H1 (cell line): ENCODE data around the gene BRSK2. TPM values are rescaled to one million over a fixed set of nuclear protein-coding genes. Genes with fewer than 3 reads are reported as not detected.

Experiments
- CTCF ChIA-PET: fragments of 300-600 bp; sonication (Branson Sonifier 250); formaldehyde crosslinking; loops from one replicate; lab custom pipeline; 2021; ENCODE audit not compliant: partially characterized antibody; lab: Charles Lee
- POLR2A ChIA-PET: fragments of 300-600 bp; sonication (Branson Sonifier 250); formaldehyde crosslinking; loops from one replicate; lab custom pipeline; 2021; ENCODE audit warnings: inconsistent platforms; ENCODE audit not compliant: partially characterized antibody; lab: Charles Lee
- DNase-seq, 2 experiments: peaks; one replicate each; pipeline versions ENCODE4 v3.0.0 to v3.0.0-alpha.2; 2010 to 2022; ENCODE audit warnings: low spot score in 2 of 2, low read depth in 1 of 2, mixed read lengths in 1 of 2
- FAIRE-seq: peaks from 2 replicates; lab custom pipeline; 2011; peaks lifted over from hg19 to GRCh38; lab: Jason Lieb, UNC
- H2AFZ ChIP-seq: 2 replicates; pipeline ENCODE4 v1.8.1; 2012; ENCODE audit warnings: low read length, inconsistent platforms
- H2AK5ac ChIP-seq: 2 replicates; pipeline ENCODE4 v1.6.1; 2013; ENCODE audit warnings: low read depth, low read length
- H2BK120ac ChIP-seq: replicated peaks from 2 replicates; pipeline ENCODE3; 2013; ENCODE audit warnings: low read depth, low read length, inconsistent platforms
- H2BK12ac ChIP-seq: 2 replicates; pipeline ENCODE4 v1.6.1; 2013; ENCODE audit warnings: low read depth, low read length
- H2BK15ac ChIP-seq: 2 replicates; pipeline ENCODE4 v1.6.1; 2013; ENCODE audit warnings: low read length
- H2BK20ac ChIP-seq: 2 replicates; pipeline ENCODE4 v1.6.1; 2013; ENCODE audit warnings: low read length
- H2BK5ac ChIP-seq: 2 replicates; pipeline ENCODE4 v1.6.1; 2013; ENCODE audit warnings: low read depth, low read length
- H3K14ac ChIP-seq: 2 replicates; pipeline ENCODE4 v1.6.1; 2013; ENCODE audit warnings: inconsistent platforms; ENCODE audit not compliant: insufficient read length
- H3K18ac ChIP-seq: 2 replicates; pipeline ENCODE4 v1.6.1; 2013; ENCODE audit warnings: low read length; ENCODE audit errors: extremely low read depth
- H3K23ac ChIP-seq: 2 replicates; pipeline ENCODE4 v1.6.1; 2013; ENCODE audit warnings: inconsistent platforms; ENCODE audit not compliant: insufficient read length
- H3K23me2 ChIP-seq: 2 replicates; pipeline ENCODE4 v1.6.1; 2013; ENCODE audit warnings: low read depth, low read length
- H3K27ac ChIP-seq: 2 replicates; pipeline ENCODE4 v1.6.1; 2011; ENCODE audit warnings: low read depth, low read length, inconsistent platforms
- H3K27me3 ChIP-seq, 4 experiments: replicated peaks in 1 of 4; 1 replicate in 1 of 4; 2 replicates in 3 of 4; pipeline versions ENCODE4 v1.6.1 to v1.8.1; 2011 to 2013; ENCODE audit warnings: low read length in 3 of 4, mild to moderate bottlenecking in 3 of 4, inconsistent platforms in 2 of 4, mixed read lengths in 2 of 4, moderate library complexity in 1 of 4; ENCODE audit not compliant: control insufficient read depth in 3 of 4, insufficient read depth in 3 of 4; ENCODE audit errors: extremely low read depth in 1 of 4
- H3K36me3 ChIP-seq, 4 experiments: 2 replicates each; pipeline versions ENCODE4 v1.6.1 to v1.8.1; 2011 to 2013; ENCODE audit warnings: mild to moderate bottlenecking in 4 of 4, low read length in 3 of 4, moderate library complexity in 2 of 4, control low read depth in 1 of 4, inconsistent platforms in 1 of 4; ENCODE audit not compliant: insufficient read depth in 4 of 4, control insufficient read depth in 2 of 4
- H3K4ac ChIP-seq: replicated peaks from 2 replicates; pipeline ENCODE3; 2013; ENCODE audit warnings: low read length, low read depth, mixed read lengths, inconsistent platforms; ENCODE audit not compliant: insufficient read length
- H3K4me1 ChIP-seq, 4 experiments: replicated peaks in 1 of 4; 1 replicate in 1 of 4; 2 replicates in 3 of 4; pipeline versions ENCODE4 v1.6.1 to v1.8.1; 2011 to 2013; ENCODE audit warnings: low read length in 3 of 4, inconsistent platforms in 2 of 4, mixed read lengths in 1 of 4; ENCODE audit not compliant: insufficient read depth in 4 of 4, control insufficient read depth in 3 of 4
- H3K4me2 ChIP-seq, 2 experiments: 2 replicates each; pipeline versions ENCODE4 v1.6.1 to v1.8.1; 2011 to 2013; ENCODE audit warnings: low read depth in 2 of 2, low read length in 2 of 2, control low read depth in 1 of 2, inconsistent platforms in 1 of 2, mild to moderate bottlenecking in 1 of 2; ENCODE audit not compliant: insufficient read depth in 1 of 2
- H3K4me3 ChIP-seq, 4 experiments: fragments of 200-600, 300-600 bp in 1 of 4; sonication (generic), shearing (Covaris generic), sonication (Bioruptor Twin) in 1 of 4; 2 replicates each; pipeline versions ENCODE4 v1.5.1 to v1.8.1; 2011 to 2016; ENCODE audit warnings: low read length in 4 of 4, low read depth in 3 of 4, control low read depth in 2 of 4, inconsistent platforms in 2 of 4, mild to moderate bottlenecking in 2 of 4, mixed read lengths in 1 of 4, moderate library complexity in 1 of 4; ENCODE audit not compliant: insufficient read depth in 2 of 4; ENCODE audit errors: extremely low read depth in 1 of 4
- H3K56ac ChIP-seq: replicated peaks from 2 replicates; pipeline ENCODE3; 2013; ENCODE audit warnings: low read depth, mild to moderate bottlenecking, mixed read lengths, low read length, inconsistent platforms; ENCODE audit not compliant: insufficient read length
- H3K79me1 ChIP-seq: 2 replicates; pipeline ENCODE4 v1.6.1; 2013; ENCODE audit warnings: low read depth, low read length, control low read depth
- H3K79me2 ChIP-seq, 2 experiments: 2 replicates each; pipeline versions ENCODE4 v1.6.1 to v1.8.1; 2012 to 2013; ENCODE audit warnings: low read length in 2 of 2, mild to moderate bottlenecking in 2 of 2, inconsistent platforms in 1 of 2; ENCODE audit not compliant: insufficient read depth in 2 of 2, control insufficient read depth in 1 of 2
- H3K9ac ChIP-seq, 4 experiments: replicated peaks in 1 of 4; 1 replicate in 1 of 4; 2 replicates in 3 of 4; pipeline versions ENCODE4 v1.6.1 to v1.8.1; 2011 to 2013; ENCODE audit warnings: low read depth in 3 of 4, low read length in 3 of 4, control low read depth in 2 of 4, mild to moderate bottlenecking in 2 of 4, moderate library complexity in 2 of 4, inconsistent platforms in 1 of 4; ENCODE audit errors: extremely low read depth in 1 of 4
- H3K9me3 ChIP-seq, 2 experiments: 2 replicates each; pipeline versions ENCODE4 v1.6.1 to v1.8.1; 2012 to 2013; ENCODE audit warnings: mild to moderate bottlenecking in 2 of 2, moderate library complexity in 2 of 2, control low read depth in 1 of 2, inconsistent platforms in 1 of 2, low read depth in 1 of 2, low read length in 1 of 2, mixed read lengths in 1 of 2; ENCODE audit not compliant: insufficient read depth in 2 of 2
- H4K20me1 ChIP-seq, 2 experiments: replicated peaks in 1 of 2; 2 replicates each; pipeline versions ENCODE3 to v1.8.1; 2011 to 2013; ENCODE audit warnings: inconsistent platforms in 2 of 2, low read length in 2 of 2, mild to moderate bottlenecking in 1 of 2; ENCODE audit not compliant: insufficient read depth in 2 of 2, control insufficient read depth in 1 of 2
- H4K5ac ChIP-seq: 2 replicates; pipeline ENCODE4 v1.6.1; 2013; ENCODE audit warnings: low read length, low read depth, mixed read lengths, inconsistent platforms; ENCODE audit not compliant: insufficient read length
- H4K8ac ChIP-seq: 2 replicates; pipeline ENCODE4 v1.8.0; 2013; ENCODE audit warnings: mild to moderate bottlenecking, moderate library complexity, low read length, inconsistent platforms; ENCODE audit not compliant: insufficient read depth; ENCODE audit errors: extremely low read depth
- H4K91ac ChIP-seq: replicated peaks from 2 replicates; pipeline ENCODE3; 2013; ENCODE audit warnings: low read length, mixed read lengths, inconsistent platforms; ENCODE audit not compliant: insufficient read length
- MAFK ChIP-seq: IDR thresholded peaks from 2 replicates; pipeline ENCODE4 v1.6.1; 2012; ENCODE audit warnings: low read depth, mild to moderate bottlenecking, improper control_type of control experiment, low read length
- WGBS, 2 experiments: shearing (Covaris generic) in 1 of 2; methylation state at CpG; one replicate each; pipeline versions ENCODE4 v1.1.6 to v1.1.7; 2013 to 2015; ENCODE audit warnings: low lambda C conversion rate in 2 of 2, mixed read lengths in 2 of 2, inconsistent platforms in 1 of 2, low coverage in 1 of 2, missing lambda C conversion rate in 1 of 2; ENCODE audit not compliant: insufficient replicate concordance in 2 of 2, insufficient coverage in 1 of 2, insufficient read length in 1 of 2; ENCODE audit errors: extremely low coverage in 1 of 2, missing lambda C conversion rate in 1 of 2; 5-methylcytosine and 5-hydroxymethylcytosine counted together
- polyA plus RNA-seq, 7 experiments: library from polyadenylated mRNA; depleted of rRNA in 3 of 7; stranded (reverse) in 5 of 7; unstranded in 2 of 7; fragments of >200 nt in 5 of 7; fragments of 200-250 nt in 2 of 7; gene quantifications; 1 replicate in 5 of 7; 2 replicates in 1 of 7; 4 replicates in 1 of 7; pipeline versions ENCODE4 v1.2.1 to v1.2.3, GENCODE V29; 2011 to 2013; ENCODE audit warnings: missing spikeins in 2 of 7, mixed read lengths in 2 of 7
- total RNA-seq: library from RNA; stranded (reverse); fragmentation: NEBNext Ultra II Directional; extraction: Animal tissue kit (Norgen Biotek cat#: 25700); gene quantifications from 2 replicates; pipeline ENCODE4 v1.2.1, GENCODE V29; 2021

Gene BRSK2
- total and polyA plus RNA-seq, 2 of the 8 experiments (the other 6 are each of a cell fraction or from before 2014, with no cell fraction given): 17.3 to 27.1 TPM

DNA sequence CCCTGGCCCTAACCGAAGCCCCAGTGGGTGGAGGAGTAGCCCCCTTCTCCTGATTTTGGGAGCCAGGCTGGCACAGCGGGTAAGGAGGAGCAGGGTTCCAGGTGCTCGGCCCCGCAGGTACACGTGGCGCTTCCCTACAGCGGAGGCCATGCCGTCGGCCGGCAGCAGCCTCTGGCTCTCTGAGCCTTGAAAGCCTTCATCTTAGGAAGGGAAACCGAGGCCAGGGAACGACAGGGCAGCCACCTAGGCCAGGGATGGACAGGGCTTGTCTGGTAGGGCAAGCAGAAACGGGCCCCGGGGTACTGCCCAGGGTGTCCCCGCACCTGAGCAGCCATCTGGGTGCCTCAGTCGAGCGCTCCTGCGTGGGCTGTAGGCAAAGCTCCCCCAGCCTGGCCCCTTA is 68.1 kb downstream of the BRSK2 start:
- DNase-seq: no peak
- Histone ChIP-seq H2BK20ac (no peak overlapping the region), H4K20me1 (peaks cover 0 to 13% of the 10 kb centered on the region in 2 experiments), H3K18ac (no peak overlapping the region), H3K36me3 (peaks cover 0 to 10% (median 4%) of the 10 kb centered on the region in 4 experiments; a peak in 3 of 8 replicates), H3K27me3 (no peaks in the 10 kb centered on the region), H4K91ac (no peak overlapping the region), H3K4me2 (no peak overlapping the region), H2AK5ac (no peak overlapping the region), H3K27ac (no peak overlapping the region), H3K56ac (no peak overlapping the region), H3K79me1 (peaks cover 5% of the 10 kb centered on the region; the same call in 1 of the 2 replicates)
- POLR2A ChIA-PET: no interaction called here
- no peak for FAIRE-seq
- no peak for TF ChIP-seq MAFK
- TF ChIP-seq, all 59 proteins: peak for 0
- no peak overlapping the region for H2AFZ ChIP-seq
- 0 out of 2 replicates have a peak overlapping the region, but pooled peaks have one; percentile 25 for H4K8ac ChIP-seq
- H3K23ac ChIP-seq: no peak overlapping the region
- no peak overlapping the region for H2BK5ac ChIP-seq
- no peaks in the 10 kb centered on the region for H3K23me2 ChIP-seq
- peaks cover 0 to 6% (median 2%) of the 10 kb centered on the region in 4 experiments; a peak in 2 of 7 replicates for H3K4me1 ChIP-seq
- no peak overlapping the region for H3K4me3 ChIP-seq
- H2BK15ac ChIP-seq: no peak overlapping the region
- H3K9me3 ChIP-seq: peaks cover 0 to under 1% of the 10 kb centered on the region in 2 experiments; a peak in 1 of 4 replicates
- H3K9ac ChIP-seq: no peak overlapping the region
- WGBS, 2 experiments: 91% methylated on average over 17 of the region's 18 CpGs; no CpG with 5 or more reads in 1 of the 2 experiments
- no peak overlapping the region for H4K5ac ChIP-seq
- no peak overlapping the region for H2BK12ac ChIP-seq
- H3K79me2 ChIP-seq: no peaks in the 10 kb centered on the region
- H3K14ac ChIP-seq: no peak overlapping the region
- no peak overlapping the region for H3K4ac ChIP-seq
- CTCF ChIA-PET: interaction anchor here (0.6 to 1.0 kb wide), 3 partner anchors 20 to 56 kb away, joined by 3 read pairs; no protein-coding TSS in a partner anchor
- H2BK120ac ChIP-seq: no peak overlapping the region
